Stimulated activated CD4-positive, alpha-beta T cell treated with anti-CD3 and anti-CD28 coated beads, Interleukin-2, amount 100 ng/mL, for 48 hours (primary cell): ENCODE data around the gene TRIM47.
A peak's percentile ranks its signal among the peaks of the same experiment; 100 is the strongest.
"Not testable (repeated sequence)": the region's sequence is repeated elsewhere in the genome, so short reads cannot be mapped to it uniquely, and the experiment has no call there.

Experiments used
- DNase-seq, 2 donors: peaks; one replicate each; pipeline ENCODE4 v3.0.0-alpha.2; 2020

The TRIM47 gene

GRCh38 chr17:75865404-75866188 lies 12.8 kb downstream of the TRIM47 start:
- not testable (repeated sequence) for DNase-seq

- not testable (repeated sequence) for DNase-seq
These were observed 13.5 kb downstream of the TRIM47 start for GRCh38 chr17:75864887-75865286.

- no peak for DNase-seq
These were observed 13.9 kb downstream of the TRIM47 start for GRCh38 chr17:75864448-75864871.

- DNase-seq: no peak
These were observed 16.5 kb downstream of the TRIM47 start for GRCh38 chr17:75861927-75862317.

GRCh38 chr17:75859358-75859757 lies 19.0 kb downstream of the TRIM47 start:
- not testable (repeated sequence) for DNase-seq

GRCh38 chr17:75856062-75856756 lies 22.2 kb downstream of the TRIM47 start:
- no peak for DNase-seq

- DNase-seq: peak; percentile 94 to 97
These were observed 22.9 kb downstream of the TRIM47 start, which contains the start of gene WBP2 for GRCh38 chr17:75855310-75856061. WBP2 (minus strand) TSS chr17:75855335; CDS start chr17:75855297, 38 bp downstream.

GRCh38 chr17:75854881-75855309 lies 23.5 kb downstream of the TRIM47 start:
- DNase-seq: no peak

- DNase-seq: no peak
These were observed 24.2 kb downstream of the TRIM47 start for GRCh38 chr17:75854101-75854748.

- DNase-seq: no peak
These were observed 24.9 kb downstream of the TRIM47 start for GRCh38 chr17:75853433-75853832.

- DNase-seq: not testable (repeated sequence)
These were observed 26.7 kb downstream of the TRIM47 start for GRCh38 chr17:75851693-75851991.

- no peak for DNase-seq
These were observed 27.3 kb downstream of the TRIM47 start for GRCh38 chr17:75850928-75851692.

- DNase-seq: no peak
These were observed 28.7 kb downstream of the TRIM47 start for GRCh38 chr17:75849724-75850123.

- no peak for DNase-seq
These were observed 29.1 kb downstream of the TRIM47 start for GRCh38 chr17:75849279-75849646.

- peak; percentile 86 to 90 for DNase-seq
These were observed 29.7 kb downstream of the TRIM47 start for GRCh38 chr17:75848523-75849278.

- DNase-seq: no peak
These were observed 30.5 kb downstream of the TRIM47 start for GRCh38 chr17:75847614-75848522.

- DNase-seq: no peak
These were observed 31.4 kb downstream of the TRIM47 start for GRCh38 chr17:75846692-75847613.

GRCh38 chr17:75845933-75846691 lies 32.3 kb downstream of the TRIM47 start:
- no peak for DNase-seq
